Kidney (tissue), 14 donors: ENCODE results near the gene INO80. TPM values are rescaled to one million over a fixed set of nuclear protein-coding genes. Genes with fewer than 3 reads are reported as not detected.

Experiments
- DNase-seq, 5 donors: peaks; one replicate each; pipeline ENCODE4 v3.0.0-alpha.2; 2013 to 2020
- FAIRE-seq: peaks from 2 replicates; lab custom pipeline; 2012; peaks lifted over from hg19 to GRCh38; lab: Jason Lieb, UNC
- H3K27ac ChIP-seq, 2 donors: one replicate each; pipeline ENCODE4 v1.7.0; 2013; ENCODE audit warnings: low read depth in 2 of 2, low read length in 2 of 2, inconsistent platforms in 1 of 2
- H3K27me3 ChIP-seq: one replicate; pipeline ENCODE4 v1.7.1; 2013; ENCODE audit warnings: low read length, inconsistent platforms; ENCODE audit not compliant: control insufficient read depth, insufficient read depth
- H3K36me3 ChIP-seq, 3 donors: one replicate each; pipeline versions ENCODE4 v1.7.0 to v1.7.1; 2013; ENCODE audit warnings: low read length in 3 of 3, control low read depth in 1 of 3, inconsistent platforms in 1 of 3; ENCODE audit not compliant: insufficient read depth in 3 of 3, control insufficient read depth in 2 of 3
- H3K4me1 ChIP-seq, 3 donors: one replicate each; pipeline versions ENCODE4 v1.7.0 to v1.7.1; 2013; ENCODE audit warnings: low read length in 3 of 3, inconsistent platforms in 1 of 3, low read depth in 1 of 3; ENCODE audit not compliant: control insufficient read depth in 2 of 3, insufficient read depth in 2 of 3
- H3K4me3 ChIP-seq, 3 donors: one replicate each; pipeline versions ENCODE4 v1.7.0 to v1.8.1; 2013; ENCODE audit warnings: low read length in 3 of 3, control low read depth in 1 of 3, inconsistent platforms in 1 of 3
- H3K9ac ChIP-seq, 3 donors: one replicate each; pipeline versions ENCODE4 v1.7.0 to v1.7.1; 2013; ENCODE audit warnings: low read length in 3 of 3, control low read depth in 1 of 3, inconsistent platforms in 1 of 3
- H3K9me3 ChIP-seq, 3 donors: one replicate each; pipeline versions ENCODE4 v1.7.0 to v1.7.1; 2013; ENCODE audit warnings: low read length in 3 of 3, control low read depth in 1 of 3, inconsistent platforms in 1 of 3; ENCODE audit not compliant: control insufficient read depth in 2 of 3, insufficient read depth in 1 of 3
- CTCF ChIP-seq: IDR thresholded peaks from 3 replicates; pipeline ENCODE4 v1.5.1; 2012; ENCODE audit warnings: mild to moderate bottlenecking, moderate library complexity, borderline replicate concordance; ENCODE audit not compliant: insufficient read depth; ENCODE audit errors: extremely low read depth
- intact Hi-C: fragments of 100-400 bp; cut with DNase I; formaldehyde crosslinking; loops from one replicate; pipeline ENCODE4 v1.11.1; 2022
- polyA plus RNA-seq: library from polyadenylated mRNA; stranded (reverse); fragments of 350-450 nt; fragmentation: Illumina TruSeq; extraction: RNeasy Lipid Tissue Mini Kit (QIAGEN cat#74804); gene quantifications from one replicate; pipeline ENCODE4 v1.2.3, GENCODE V29; 2014; ENCODE audit warnings: low read depth, low replicate concordance; ENCODE audit not compliant: insufficient read depth
- total RNA-seq: library from RNA; stranded (reverse); fragmentation: NEBNext Ultra II Directional; extraction: Animal tissue kit (Norgen Biotek cat#: 25700); gene quantifications from one replicate; pipeline ENCODE4 v1.2.1, GENCODE V29; 2021
- donor health status: control.
- donor health status: control.
- donor health status: control.
- donor health status: control.
- donor health status: control.
- donor health status: DM: yes; HTN: yes; CAD: no.
- donor health status: Normal renal cell carcinoma (clear cell type).

INO80 gene
- total and polyA plus RNA-seq, 2 donors from 2014 or later, result 6.0 to 27.3 TPM

DNA sequence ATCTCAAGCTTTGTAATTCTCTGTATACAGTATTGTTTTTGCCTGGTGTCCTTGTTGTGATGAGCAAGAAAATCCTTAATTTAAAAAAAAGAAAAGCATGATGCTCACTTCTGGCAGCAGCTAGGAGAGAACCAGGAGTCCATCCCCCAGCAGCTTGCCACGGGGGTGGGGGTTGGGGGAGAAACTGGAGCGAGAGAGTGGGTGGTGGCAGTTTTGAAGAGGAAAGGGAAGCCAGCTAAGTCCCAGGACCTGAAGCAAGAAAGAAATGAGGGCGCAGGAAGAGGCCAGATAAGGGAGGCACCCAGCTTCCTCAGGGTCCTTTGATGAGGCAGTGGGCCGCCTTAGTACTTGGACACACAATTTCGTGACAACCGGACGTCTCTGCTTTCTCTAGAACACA lies 139.3 kb downstream of the INO80 start:
- intact Hi-C loops, result no loop called here
- no peak overlapping the region for H3K9ac ChIP-seq
- H3K4me3 ChIP-seq, result no peak overlapping the region
- H3K9me3 ChIP-seq, result no peaks in the 10 kb centered on the region
- no peak overlapping the region for H3K27ac ChIP-seq
- H3K4me1 ChIP-seq, result no peaks in the 10 kb centered on the region
- DNase-seq (no peak), FAIRE-seq (no peak)
- no peaks in the 10 kb centered on the region for H3K27me3 ChIP-seq
- TF ChIP-seq CTCF, result no peak
- peaks cover 3 to 40% (median 33%) of the 10 kb centered on the region in 3 donors for H3K36me3 ChIP-seq

GRCh38 chr15:40974879-40975278 lies 141.2 kb downstream of the INO80 start:
- Histone ChIP-seq H3K9me3 (no peaks in the 10 kb centered on the region), H3K27ac (no peak overlapping the region), H3K4me3 (no peak overlapping the region), H3K9ac (no peak overlapping the region), H3K4me1 (no peaks in the 10 kb centered on the region), H3K27me3 (no peaks in the 10 kb centered on the region), H3K36me3 (peaks cover 0 to 21% (median 16%) of the 10 kb centered on the region in 3 donors)
- no peak for FAIRE-seq
- DNase-seq, result no peak
- TF ChIP-seq CTCF, result no peak
- intact Hi-C loops, result no loop called here

DNA sequence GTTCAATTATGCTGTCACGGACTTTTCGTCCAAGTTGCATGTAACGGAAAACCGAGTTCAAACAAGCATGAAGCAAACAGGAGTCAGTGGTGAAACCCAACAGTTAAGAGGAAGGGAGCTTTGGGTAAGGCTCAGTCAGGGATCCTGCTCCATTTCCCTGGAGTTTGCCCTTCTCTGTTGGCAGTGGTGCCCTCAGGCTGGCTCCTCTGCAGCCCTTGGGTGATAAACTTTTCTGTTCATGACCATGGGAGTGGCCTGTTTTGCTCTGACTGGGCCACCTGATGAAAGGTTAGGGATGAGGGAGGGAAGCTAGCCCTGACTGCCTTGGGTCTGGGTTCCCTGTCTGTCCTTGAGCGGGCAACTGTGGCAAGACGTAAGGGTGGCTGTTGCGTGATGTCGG lies 146.7 kb downstream of the INO80 start:
- intact Hi-C loops, result no loop called here
- Histone ChIP-seq H3K9me3 (no peaks in the 10 kb centered on the region), H3K4me3 (no peak overlapping the region), H3K36me3 (no peaks in the 10 kb centered on the region), H3K27me3 (no peaks in the 10 kb centered on the region), H3K4me1 (peaks cover 0 to 6% (median 5%) of the 10 kb centered on the region in 3 donors), H3K9ac (no peak overlapping the region), H3K27ac (no peak overlapping the region)
- FAIRE-seq, result no peak
- no peak for DNase-seq
- no peak for TF ChIP-seq CTCF
